Activated CD8-positive, alpha-beta T cell treated with anti-CD3 and anti-CD28 coated beads, Interleukin-2, amount 10 ng/mL, durations not matched to agents 7 days and 5 days (primary cell): ENCODE results near the gene WBP1. TPM values are rescaled to one million over a fixed set of nuclear protein-coding genes. Genes with fewer than 3 reads are reported as not detected.
A peak's percentile ranks its signal among the peaks of the same experiment; 100 is the strongest.

Experiments used
- ATAC-seq: fragments of 150-1000 bp; cut with Tn5 transposase; one replicate; pipeline ENCODE4 v1.10.0; 2021; ENCODE audit warnings: moderate library complexity
- CTCF ChIA-PET: fragments of 350-600 bp; sonication (Branson Sonifier 250); formaldehyde crosslinking; loops from one replicate; lab custom pipeline; 2021; ENCODE audit warnings: antibody characterized with exemption; lab: Charles Lee
- POLR2A ChIA-PET: fragments of 350-600 bp; sonication (Branson Sonifier 250); formaldehyde crosslinking; loops from one replicate; lab custom pipeline; 2021; ENCODE audit warnings: antibody characterized with exemption; lab: Charles Lee
- DNase-seq: peaks from one replicate; pipeline ENCODE4 v3.0.0-alpha.2; 2020
- H3K27ac Mint-ChIP-seq: one replicate; pipeline ENCODE4 v1.8.0; 2021; ENCODE audit warnings: mild to moderate bottlenecking, mixed read lengths
- H3K27me3 Mint-ChIP-seq: one replicate; pipeline ENCODE4 v1.8.0; 2021; ENCODE audit warnings: low read depth, mixed read lengths
- H3K36me3 Mint-ChIP-seq: one replicate; pipeline ENCODE4 v1.8.0; 2021; ENCODE audit warnings: low read depth, mixed read lengths
- H3K4me1 Mint-ChIP-seq: one replicate; pipeline ENCODE4 v1.8.0; 2021; ENCODE audit warnings: low read depth, mixed read lengths
- H3K4me3 Mint-ChIP-seq: one replicate; pipeline ENCODE4 v1.8.0; 2021; ENCODE audit warnings: mild to moderate bottlenecking, mixed read lengths
- H3K9me3 Mint-ChIP-seq: one replicate; pipeline ENCODE4 v1.8.0; 2022; ENCODE audit warnings: mixed read lengths; ENCODE audit not compliant: insufficient read depth
- total RNA-seq, 2 experiments: library from RNA; stranded (reverse); gene quantifications; one replicate each; pipeline ENCODE4 v1.2.3, GENCODE V29; 2021

WBP1 gene
- total RNA-seq, 2 experiments from 2014 or later, result 34.0 to 34.3 TPM

DNA sequence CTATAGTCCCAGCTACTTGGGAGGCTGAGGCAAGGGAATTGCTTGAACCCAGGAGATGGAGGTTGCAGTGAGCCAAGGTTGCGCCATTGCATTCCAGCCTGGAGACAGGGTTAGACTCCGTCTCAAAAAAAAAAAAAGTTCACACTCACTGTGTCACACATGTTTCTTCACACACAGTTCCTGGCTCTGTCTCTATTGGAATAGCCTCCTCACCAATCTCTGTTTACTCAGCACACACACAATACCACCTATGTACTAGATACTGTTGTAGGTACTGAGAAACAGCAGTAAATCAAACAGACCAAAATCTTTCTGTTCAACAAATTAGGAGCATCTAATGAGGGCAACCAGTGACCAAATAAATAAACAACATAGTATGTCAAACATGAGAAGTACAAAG is 27.9 kb downstream of the WBP1 start:
- no peak for ATAC-seq
- Mint-ChIP-seq H3K4me3 (no peak overlapping the region), H3K36me3 (peaks cover 44% of the 10 kb centered on the region), H3K27me3 (no peaks in the 10 kb centered on the region), H3K9me3 (no peaks in the 10 kb centered on the region), H3K4me1 (peaks cover 21% of the 10 kb centered on the region), H3K27ac (no peak overlapping the region)
- POLR2A ChIA-PET, result no interaction called here
- CTCF ChIA-PET, result interaction anchor here (7.0 kb wide), 1 partner anchor 45 kb away, joined by 76 read pairs; the partner anchor contains the start of genes AUP1 and HTRA2
- DNase-seq, result no peak

GRCh38 chr2:74488643-74489481 is 30.6 kb downstream of the WBP1 start:
- no peak for ATAC-seq
- Mint-ChIP-seq H3K9me3 (no peaks in the 10 kb centered on the region), H3K4me3 (no peak overlapping the region), H3K27ac (no peak overlapping the region), H3K36me3 (peaks cover 48% of the 10 kb centered on the region), H3K4me1 (peaks cover 7% of the 10 kb centered on the region), H3K27me3 (no peaks in the 10 kb centered on the region)
- POLR2A ChIA-PET, result interaction anchor here (1.4 kb wide), 1 partner anchor 9 kb away, joined by 6 read pairs; no protein-coding TSS in a partner anchor
- CTCF ChIA-PET, result interaction anchor here (1.8 kb wide), 1 partner anchor 43 kb away, joined by 5 read pairs; no protein-coding TSS in a partner anchor
- no peak for DNase-seq

DNA sequence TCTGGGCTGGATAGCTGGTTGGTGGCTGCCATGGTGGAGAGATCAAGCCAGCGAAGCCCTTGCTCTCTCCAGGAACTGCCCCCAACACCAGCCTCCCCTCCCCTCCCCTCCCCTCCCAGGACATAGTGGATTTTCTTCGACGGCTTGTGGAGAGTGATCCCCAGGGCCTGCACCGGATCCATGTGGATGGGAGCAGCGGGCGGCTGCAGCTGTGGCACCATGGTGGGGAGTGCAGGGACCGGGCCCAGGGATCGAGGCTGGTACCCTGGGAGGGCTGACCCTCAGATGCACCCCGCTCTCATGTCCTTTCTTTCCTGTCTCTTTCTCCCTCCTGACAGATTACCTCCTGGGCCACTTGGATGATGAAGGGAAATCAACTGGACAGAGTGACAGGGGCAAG is 31.7 kb downstream of the WBP1 start:
- peaks cover 3% of the 10 kb centered on the region for H3K4me1 Mint-ChIP-seq
- DNase-seq (no peak), ATAC-seq (no peak)
- CTCF ChIA-PET, result no interaction called here
- POLR2A ChIA-PET, result no interaction called here
- H3K27me3 Mint-ChIP-seq, result no peaks in the 10 kb centered on the region
- no peaks in the 10 kb centered on the region for H3K9me3 Mint-ChIP-seq
- H3K4me3 Mint-ChIP-seq, result no peak overlapping the region
- peaks cover 53% of the 10 kb centered on the region for H3K36me3 Mint-ChIP-seq
- H3K27ac Mint-ChIP-seq, result no peak overlapping the region

DNA sequence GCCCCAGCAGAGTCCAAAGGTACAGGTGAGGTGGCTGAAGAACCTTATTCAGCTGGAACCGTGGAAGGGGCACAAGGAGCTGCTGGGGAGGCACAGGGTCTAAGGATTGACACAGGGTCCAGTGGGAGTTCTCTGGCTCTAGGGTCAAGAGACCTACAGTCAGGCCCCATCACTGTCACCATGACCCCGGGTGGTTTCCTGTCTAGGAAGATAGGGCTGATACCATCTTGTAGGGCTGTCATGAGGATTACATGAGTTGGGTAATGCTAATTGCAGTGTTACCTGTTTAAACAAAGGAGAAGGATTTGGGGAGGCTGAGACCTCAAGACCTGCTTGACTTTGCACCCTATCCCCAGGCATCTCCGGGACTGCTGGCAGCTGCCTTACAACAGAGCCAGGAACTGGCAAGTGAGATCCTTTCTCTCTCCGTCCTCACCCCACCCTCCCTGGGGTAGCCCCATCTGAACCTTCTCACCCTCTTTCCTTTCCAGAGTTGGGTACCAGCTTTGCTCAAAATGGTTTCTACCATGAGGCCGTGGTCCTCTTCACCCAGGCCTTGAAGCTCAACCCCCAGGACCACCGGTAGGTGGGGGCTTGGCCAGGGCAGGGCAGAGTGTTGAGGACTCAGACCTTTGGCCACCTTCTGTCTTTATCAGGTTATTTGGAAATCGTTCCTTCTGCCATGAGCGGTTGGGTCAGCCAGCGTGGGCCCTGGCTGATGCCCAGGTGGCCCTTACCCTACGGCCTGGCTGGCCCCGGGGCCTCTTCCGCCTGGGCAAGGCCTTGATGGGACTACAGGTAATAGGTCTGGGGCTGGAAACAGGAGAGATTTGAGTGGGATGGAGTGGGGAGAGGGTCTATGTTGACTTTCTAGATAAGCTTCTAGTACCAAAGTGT is 33.7 kb downstream of the WBP1 start:
- H3K9me3 Mint-ChIP-seq, result no peaks in the 10 kb centered on the region
- DNase-seq (no peak), ATAC-seq (no peak)
- ChIA-PET POLR2A (interaction anchor here (0.6 to 1.2 kb wide), 2 partner anchors 8 to 40 kb away, joined by 3 read pairs; no protein-coding TSS in a partner anchor), CTCF (interaction anchor here (0.7 to 1.1 kb wide), 3 partner anchors 8 to 19 kb away, joined by 3 read pairs; partner anchors contain the start of gene MRPL53)
- peaks cover 42% of the 10 kb centered on the region for H3K36me3 Mint-ChIP-seq
- no peak overlapping the region for H3K27ac Mint-ChIP-seq
- peaks cover 1% of the 10 kb centered on the region for H3K4me1 Mint-ChIP-seq
- no peak overlapping the region for H3K4me3 Mint-ChIP-seq
- H3K27me3 Mint-ChIP-seq, result no peaks in the 10 kb centered on the region

GRCh38 chr2:74493546-74493945 is 35.3 kb downstream of the WBP1 start:
- DNase-seq (no peak), ATAC-seq (no peak)
- peaks cover 12% of the 10 kb centered on the region for H3K4me1 Mint-ChIP-seq
- no peak overlapping the region for H3K4me3 Mint-ChIP-seq
- ChIA-PET CTCF (interaction anchor here (0.6 to 1.4 kb wide), 5 partner anchors 11 to 443 kb away, joined by 3 to 9 read pairs (median 3); partner anchors contain the start of genes CCDC142, MOGS, MRPL53 and TTC31), POLR2A (interaction anchor here (1.1 to 1.7 kb wide), 2 partner anchors 10 kb away, joined by 3 to 6 read pairs; partner anchors contain the start of gene TTC31)
- peaks cover 6% of the 10 kb centered on the region for H3K27me3 Mint-ChIP-seq
- H3K27ac Mint-ChIP-seq, result no peak overlapping the region
- peaks cover 42% of the 10 kb centered on the region for H3K36me3 Mint-ChIP-seq
- no peaks in the 10 kb centered on the region for H3K9me3 Mint-ChIP-seq

DNA sequence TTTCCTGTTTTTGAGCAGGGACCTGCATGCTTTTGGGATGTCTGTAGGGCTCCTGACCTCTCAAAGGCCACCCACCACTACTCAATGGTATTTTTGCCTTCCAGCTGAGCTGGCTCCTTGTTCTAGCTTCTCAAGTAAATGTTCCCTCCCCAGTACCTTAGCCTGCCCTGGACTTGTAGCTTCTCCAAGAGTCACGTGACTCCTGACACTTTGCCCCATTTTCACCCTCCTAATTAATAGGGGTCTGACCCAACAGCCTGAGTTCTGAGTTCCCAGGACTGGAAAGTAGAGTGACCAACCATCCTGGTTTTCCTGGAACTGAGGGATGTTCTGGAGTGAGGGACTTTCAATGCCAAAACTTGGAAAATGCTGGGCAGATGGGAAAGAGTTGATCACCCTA is 37.2 kb downstream of the WBP1 start:
- no peak for DNase-seq
- H3K27ac Mint-ChIP-seq, result no peak overlapping the region
- peaks cover 29% of the 10 kb centered on the region for H3K36me3 Mint-ChIP-seq
- ATAC-seq, result no peak
- ChIA-PET CTCF (interaction anchor here (1.7 to 2.5 kb wide), 2 partner anchors 8 to 13 kb away, joined by 5 to 9 read pairs; partner anchors contain the start of genes CCDC142 and TTC31), POLR2A (interaction anchor here (0.8 kb wide), 1 partner anchor 9 kb away, joined by 4 read pairs; no protein-coding TSS in a partner anchor)
- H3K4me1 Mint-ChIP-seq, result peaks cover 24% of the 10 kb centered on the region
- no peak overlapping the region for H3K4me3 Mint-ChIP-seq
- H3K9me3 Mint-ChIP-seq, result no peaks in the 10 kb centered on the region
- H3K27me3 Mint-ChIP-seq, result peaks cover 20% of the 10 kb centered on the region

- Mint-ChIP-seq H3K27me3 (peaks cover 36% of the 10 kb centered on the region), H3K4me1 (peaks cover 30% of the 10 kb centered on the region), H3K9me3 (no peaks in the 10 kb centered on the region), H3K27ac (peak overlapping the region; percentile 46), H3K36me3 (peaks cover 21% of the 10 kb centered on the region), H3K4me3 (peak overlapping the region; percentile 80)
- CTCF ChIA-PET, result interaction anchor here (2.5 to 4.3 kb wide), 1 partner anchor 14 kb away, joined by 9 to 18 read pairs; the partner anchor contains the start of genes CCDC142 and TTC31
- DNase-seq (no peak), ATAC-seq (no peak)
- POLR2A ChIA-PET, result interaction anchor here (0.8 to 1.4 kb wide), 4 partner anchors 9 to 33 kb away, joined by 3 to 6 read pairs (median 4); partner anchors contain the start of genes AUP1, CCDC142, HTRA2 and TTC31
Measured at GRCh38 chr2:74496997-74497776, 38.9 kb downstream of the WBP1 start.

- DNase-seq (no peak), ATAC-seq (peak; percentile 50)
- ChIA-PET CTCF (interaction anchor here (0.7 to 6.4 kb wide), 4 partner anchors 9 to 88 kb away, joined by 3 to 28 read pairs (median 12); partner anchors contain the start of genes CCDC142, PCGF1 and TTC31), POLR2A (interaction anchor here (0.9 to 1.5 kb wide), 7 partner anchors 9 to 78 kb away, joined by 4 to 6 read pairs (median 4); partner anchors contain the start of genes CCDC142, MRPL53 and TTC31)
- Mint-ChIP-seq H3K27me3 (peaks cover 41% of the 10 kb centered on the region), H3K27ac (peak overlapping the region; percentile 83), H3K4me3 (peak overlapping the region; percentile 80), H3K36me3 (peaks cover 23% of the 10 kb centered on the region), H3K9me3 (no peaks in the 10 kb centered on the region), H3K4me1 (peaks cover 38% of the 10 kb centered on the region)
Measured at GRCh38 chr2:74497777-74498499, 39.7 kb downstream of the WBP1 start.

GRCh38 chr2:74498500-74499266 is 40.4 kb downstream of the WBP1 start:
- Mint-ChIP-seq H3K9me3 (no peaks in the 10 kb centered on the region), H3K36me3 (peaks cover 21% of the 10 kb centered on the region), H3K27ac (peak overlapping the region; percentile 83), H3K4me3 (peak overlapping the region; percentile 80), H3K27me3 (peaks cover 41% of the 10 kb centered on the region), H3K4me1 (peaks cover 45% of the 10 kb centered on the region)
- ChIA-PET CTCF (interaction anchor here (0.7 to 6.4 kb wide), 8 partner anchors 9 to 88 kb away, joined by 3 to 28 read pairs (median 4); partner anchors contain the start of genes AUP1, CCDC142, PCGF1 and TTC31), POLR2A (interaction anchor here (1.0 to 1.5 kb wide), 7 partner anchors 10 to 77 kb away, joined by 4 to 6 read pairs (median 4); partner anchors contain the start of genes AUP1, CCDC142, HTRA2 and MRPL53)
- DNase-seq (peak; percentile 49), ATAC-seq (peak; percentile 37)
